HG03139 (cell line): Measurements from ENCODE around the gene FAM83B.
"Not testable (repeated sequence)": the region's sequence is repeated elsewhere in the genome, so short reads cannot be mapped to it uniquely, and the experiment has no call there.

ENCODE experiments used
- ATAC-seq: cut with Tn5 transposase; IDR thresholded peaks from one replicate; pipeline ENCODE4 v1.9.1; 2021; ENCODE audit not compliant: unreplicated experiment

Gene FAM83B

GRCh38 chr6:54846243-54846856 lies at the start of gene FAM83B:
TSS of gene FAM83B (plus strand) at chr6:54846771. CDS start at chr6:54870247, 23,476 bp downstream.
- no peak for ATAC-seq

- not testable (repeated sequence) for ATAC-seq
These were observed 49.7 kb upstream of the FAM83B start for GRCh38 chr6:54796918-54797317.

DNA sequence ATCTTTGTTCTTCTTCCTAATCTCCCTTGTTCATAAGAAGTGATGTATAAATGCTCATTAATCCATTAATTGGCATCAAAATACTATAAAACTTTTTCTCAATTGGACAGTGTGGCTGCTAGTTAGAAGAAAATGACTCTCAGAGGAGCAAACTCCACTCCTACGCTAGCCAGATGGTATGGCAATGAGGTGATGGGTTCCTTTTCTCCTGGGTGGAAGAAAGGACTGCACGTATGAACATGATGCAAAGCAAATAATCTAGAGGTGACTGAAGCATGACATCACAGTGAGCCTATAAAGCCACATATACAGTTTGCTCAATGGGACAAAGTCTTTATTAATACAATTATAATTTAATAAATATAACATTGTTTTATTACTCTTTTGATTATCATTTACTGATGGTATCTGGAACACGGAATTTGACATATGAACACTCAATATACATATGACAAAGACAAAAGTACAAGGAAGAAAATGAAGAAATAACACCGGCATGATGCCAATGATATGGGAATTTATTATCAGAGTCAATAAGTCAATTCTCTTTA lies 46.4 kb upstream of the FAM83B start:
- ATAC-seq = no peak

DNA sequence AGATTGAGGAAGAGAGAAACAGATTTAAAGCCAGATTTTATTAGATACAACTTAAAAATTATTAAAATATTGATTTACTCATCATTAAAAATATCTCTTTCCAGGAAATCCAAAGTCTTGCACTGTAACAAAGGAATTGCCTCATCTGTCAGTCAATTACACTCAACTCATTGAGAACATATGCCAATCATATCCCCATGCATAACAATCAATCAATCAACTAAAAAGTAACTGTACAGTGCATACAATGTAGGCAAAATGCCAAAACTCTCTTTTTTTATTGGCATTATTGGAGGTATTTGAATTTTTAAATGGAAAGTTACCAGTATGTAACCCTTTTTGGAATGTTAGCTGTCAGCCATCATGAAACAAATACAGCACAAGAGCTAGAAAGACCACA lies 45.3 kb upstream of the FAM83B start:
- no peak for ATAC-seq

DNA sequence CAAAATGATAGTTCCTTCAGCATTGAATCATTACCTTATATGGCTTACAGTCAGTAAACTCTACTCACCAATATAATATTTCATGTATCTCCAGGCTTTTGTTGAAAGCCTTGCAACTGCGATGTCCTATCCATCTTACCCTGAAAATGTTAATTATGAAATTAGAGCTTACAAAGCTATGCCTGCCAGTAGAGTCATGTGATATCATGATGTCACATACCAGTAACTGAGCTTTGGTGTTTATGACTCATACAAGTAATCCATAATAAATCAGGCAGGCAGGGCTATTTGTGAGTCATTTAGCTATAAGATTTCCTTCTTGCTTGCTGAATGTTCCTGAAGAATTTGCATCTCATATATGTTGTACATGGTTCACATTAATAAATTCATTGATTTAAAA lies 44.9 kb upstream of the FAM83B start:
- no peak for ATAC-seq

GRCh38 chr6:54802775-54803634 lies 43.6 kb upstream of the FAM83B start:
- no peak for ATAC-seq

DNA sequence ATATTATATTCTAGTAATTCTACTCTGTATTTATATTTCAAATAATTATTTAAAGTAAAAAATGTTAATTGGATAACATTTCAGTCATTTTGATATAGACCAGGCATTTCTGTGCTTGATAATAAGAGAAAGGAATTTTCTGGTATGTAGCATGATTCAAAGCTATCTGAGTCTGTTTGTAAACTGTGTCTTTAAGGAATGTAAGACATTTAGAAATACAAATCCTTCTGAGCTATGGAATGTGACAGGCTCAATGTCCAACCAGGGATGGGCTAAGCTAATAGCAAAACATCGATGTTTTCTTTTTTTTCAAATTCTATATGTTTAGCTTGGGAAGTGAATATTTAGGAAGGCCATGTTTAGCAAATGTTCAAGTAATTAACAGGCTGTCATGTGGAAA lies 41.5 kb upstream of the FAM83B start:
- ATAC-seq = no peak

- ATAC-seq = no peak
These were observed 36.4 kb upstream of the FAM83B start for GRCh38 chr6:54810147-54810546.

DNA sequence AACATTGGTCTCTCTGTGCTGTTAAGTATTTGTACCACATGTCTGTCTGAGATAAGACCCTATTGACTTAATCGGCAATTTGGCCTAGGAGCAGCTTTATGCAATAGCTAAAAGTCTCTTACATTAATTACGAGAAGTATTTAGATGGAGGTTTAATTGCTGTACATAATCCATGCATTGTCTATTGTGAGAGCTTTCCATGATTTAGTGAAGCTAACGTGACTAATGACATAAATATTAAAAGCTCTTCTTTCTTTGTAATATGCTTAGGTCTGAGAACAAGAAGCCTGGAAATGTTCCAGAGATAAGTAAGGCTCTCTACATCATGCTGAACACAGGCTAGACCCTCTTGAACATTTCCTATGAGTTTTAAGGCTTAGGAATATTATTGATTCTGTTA lies 32.7 kb upstream of the FAM83B start:
- no peak for ATAC-seq

- no peak for ATAC-seq
These were observed 29.3 kb upstream of the FAM83B start for GRCh38 chr6:54817236-54817635.

- no peak for ATAC-seq
These were observed 28.7 kb upstream of the FAM83B start for GRCh38 chr6:54817834-54818233.

- not testable (repeated sequence) for ATAC-seq
These were observed 22.3 kb upstream of the FAM83B start for GRCh38 chr6:54824225-54824624.

GRCh38 chr6:54827010-54827409 lies 19.6 kb upstream of the FAM83B start:
- no peak for ATAC-seq

DNA sequence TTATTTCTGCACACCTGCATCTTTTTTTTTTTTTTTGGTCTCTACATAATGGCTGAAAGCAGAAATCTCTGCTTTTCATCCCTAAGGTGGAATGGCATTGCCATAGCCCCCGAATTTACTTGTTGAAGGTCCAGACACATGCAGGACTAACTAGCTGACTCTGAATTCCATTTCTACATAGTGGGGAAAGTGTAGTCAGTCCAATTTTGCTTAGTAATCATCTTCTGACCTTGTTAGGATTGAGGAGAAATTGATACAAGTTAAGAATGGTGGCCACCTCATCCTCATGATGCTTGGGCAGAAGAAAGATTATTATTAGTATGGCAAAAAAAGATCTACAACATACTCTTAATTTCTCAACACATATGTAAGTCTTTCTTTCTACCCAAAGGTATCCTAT lies 16.4 kb upstream of the FAM83B start:
- no peak for ATAC-seq

GRCh38 chr6:54835176-54835575 lies 11.4 kb upstream of the FAM83B start:
- ATAC-seq = no peak

- ATAC-seq = no peak
These were observed 495 bp downstream of the FAM83B start for GRCh38 chr6:54846857-54847674.

DNA sequence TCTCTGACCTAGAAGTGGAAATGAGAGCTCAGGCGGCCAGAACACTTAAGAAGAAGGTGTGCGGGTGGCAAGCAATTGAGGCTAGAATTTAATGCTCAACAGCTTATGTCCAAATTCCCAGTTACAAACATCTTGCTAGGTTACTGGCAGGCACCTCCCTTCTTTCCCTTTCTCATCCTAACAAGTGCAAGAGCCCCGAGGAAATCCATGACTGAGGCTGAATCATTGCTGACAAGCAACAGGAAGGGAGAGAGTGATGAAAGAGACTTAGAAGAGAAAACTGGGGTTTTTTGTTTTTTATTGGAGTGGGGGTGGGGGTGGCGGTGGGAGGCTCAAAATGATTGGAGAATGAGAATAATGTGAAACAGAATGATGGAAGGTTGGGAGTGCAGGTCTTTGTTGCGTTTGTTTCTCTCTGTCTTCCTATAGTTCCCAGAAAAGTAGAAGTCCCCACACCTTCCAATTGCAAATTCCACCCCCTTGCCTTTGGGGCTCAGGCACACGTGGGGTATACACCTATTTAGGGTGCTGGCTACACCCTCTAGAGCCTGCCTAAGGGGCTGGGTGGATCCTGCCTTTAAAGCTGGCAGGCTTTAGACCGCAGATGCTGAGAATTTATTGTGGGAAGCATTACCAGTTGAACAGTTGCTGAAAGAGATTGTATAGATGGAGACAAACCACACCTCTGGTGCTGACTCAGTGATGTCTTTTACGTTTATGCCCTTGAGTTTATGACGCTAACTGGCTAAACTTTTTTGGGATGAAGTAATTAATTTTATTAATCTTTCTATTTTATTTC lies 1.4 kb downstream of the FAM83B start:
- no peak for ATAC-seq

GRCh38 chr6:54850114-54850513 lies 3.5 kb downstream of the FAM83B start:
- ATAC-seq = no peak

DNA sequence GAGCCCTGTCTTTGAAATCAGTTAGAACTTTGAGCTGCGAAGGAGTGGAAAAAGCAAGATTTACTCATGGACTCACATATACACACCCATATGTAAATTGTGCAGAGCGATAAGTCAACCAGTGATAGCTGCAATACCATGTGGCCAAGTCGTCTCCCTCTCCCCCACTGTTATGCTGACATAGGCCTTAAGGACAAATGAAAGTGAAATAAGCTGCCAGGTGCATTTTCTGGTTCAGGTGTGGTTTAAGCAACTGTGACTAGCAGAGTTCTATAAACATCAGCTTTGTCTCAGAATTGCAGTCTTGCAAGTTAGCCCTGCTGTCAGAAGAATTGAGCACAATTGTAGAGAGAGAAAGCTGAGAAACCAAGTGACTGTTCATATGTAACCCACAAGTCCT lies 9.6 kb downstream of the FAM83B start:
- ATAC-seq = no peak

- ATAC-seq = no peak
These were observed 13.6 kb downstream of the FAM83B start for GRCh38 chr6:54860132-54860531.

DNA sequence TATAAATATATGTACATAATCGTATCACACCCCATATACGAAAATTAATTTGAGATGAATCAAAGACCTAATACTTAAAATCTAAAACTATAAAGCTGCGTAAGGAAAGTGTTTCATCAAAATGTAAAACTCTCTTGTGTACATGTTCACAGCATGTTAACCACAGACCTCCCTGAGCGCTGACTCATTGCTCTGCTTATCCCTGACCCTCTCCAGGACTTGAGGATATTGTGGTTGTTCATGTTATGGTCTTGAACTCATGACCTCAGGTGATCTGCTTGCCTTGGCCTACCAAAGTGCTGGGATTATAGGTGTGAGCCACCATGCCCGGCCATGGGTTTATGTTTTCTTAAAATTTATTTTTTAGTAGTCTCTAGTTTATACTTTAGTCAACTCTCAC lies 14.2 kb downstream of the FAM83B start:
- no peak for ATAC-seq
